Gastrocnemius medialis (tissue), 4 donors: ENCODE results near the gene FEV.

Experiments
- CTCF ChIP-seq, 5 experiments: fragments of 450-650 bp in 3 of 5; fragments of 200-600 bp in 2 of 5; sonication (generic) in 2 of 5; IDR thresholded peaks in 4 of 5; conservative IDR thresholded peaks in 1 of 5; 1 replicate in 4 of 5; 2 replicates in 1 of 5; pipeline ENCODE4 v1.5.1; 2016 to 2019; ENCODE audit warnings: antibody characterized with exemption in 5 of 5, mild to moderate bottlenecking in 3 of 5, moderate library complexity in 3 of 5
- POLR2A ChIP-seq, 2 donors: fragments of 450-650 bp; IDR thresholded peaks; one replicate each; pipeline ENCODE4 v1.6.1; 2017; ENCODE audit warnings: antibody characterized with exemption in 2 of 2, mild to moderate bottlenecking in 2 of 2, moderate library complexity in 2 of 2

- no peak for TF ChIP-seq CTCF (IDR thresholded peaks at IDR 0.05 in 4 of 5, conservative IDR thresholded peaks at IDR 0.05 in 1 of 5)
- TF ChIP-seq POLR2A (IDR thresholded peaks at IDR 0.05), result no peak
Observed at GRCh38 chr2:218960309-218961165, 24.4 kb downstream of the FEV start.
